PC-3 (cell line): ENCODE results near the gene DHRS4L2. TPM values are rescaled to one million over a fixed set of nuclear protein-coding genes. Genes with fewer than 3 reads are reported as not detected.
A peak's percentile ranks its signal among the peaks of the same experiment; 100 is the strongest.
"Not testable (repeated sequence)": the region's sequence is repeated elsewhere in the genome, so short reads cannot be mapped to it uniquely, and the experiment has no call there.

Source experiments
- ATAC-seq: fragments of 200-7000 bp; cut with Tn5 transposase; 2 replicates; pipeline ENCODE4 v1.9.1; 2020; ENCODE audit warnings: mild to moderate bottlenecking, moderate library complexity
- Bru-seq: library from RNA; stranded (reverse); fragments of 400-500 nt; gene quantifications from one replicate; lab custom pipeline; 2021; lab: Mats Ljungman, UMichigan
- BruChase-seq, 2 experiments: library from RNA; stranded (reverse); fragments of 400-500 nt; gene quantifications; one replicate each; lab custom pipeline; 2021; lab: Mats Ljungman, UMichigan
- BruUV-seq: library from RNA; stranded (reverse); fragments of 400-500 nt; replicated peaks from 2 replicates; lab custom pipeline; 2021; lab: Mats Ljungman, UMichigan
- CTCF ChIA-PET: fragments of 300-600 bp; sonication (Branson Sonifier 250); formaldehyde crosslinking; loops from one replicate; lab custom pipeline; 2022; ENCODE audit warnings: antibody characterized with exemption; lab: Charles Lee
- POLR2A ChIA-PET: fragments of 300-600 bp; sonication (Branson Sonifier 250); formaldehyde crosslinking; loops from one replicate; lab custom pipeline; 2022; ENCODE audit warnings: antibody characterized with exemption; ENCODE audit not compliant: unreplicated experiment; lab: Charles Lee
- DNase-seq: peaks from one replicate; pipeline ENCODE4 v3.0.0-alpha.2; 2015
- H2AFZ ChIP-seq: fragments of 300-600 bp; sonication (generic); 2 replicates; pipeline ENCODE4 v1.6.0; 2016; ENCODE audit warnings: antibody characterized with exemption, low read length
- H3F3A ChIP-seq: fragments of 300-600 bp; sonication (generic); one replicate; pipeline ENCODE4 v1.6.0; 2017; ENCODE audit warnings: antibody characterized with exemption, low read length, control low read depth, mild to moderate bottlenecking; ENCODE audit not compliant: unreplicated experiment
- H3K27ac ChIP-seq: fragments of 300-600 bp; sonication (generic); 2 replicates; pipeline ENCODE4 v1.5.1; 2016; ENCODE audit warnings: mild to moderate bottlenecking, low read length
- H3K27me3 ChIP-seq: fragments of 300-600 bp; sonication (generic); 2 replicates; pipeline ENCODE4 v1.6.1; 2016; ENCODE audit warnings: low read length, mixed read lengths
- H3K36me3 ChIP-seq: fragments of 300-600 bp; sonication (generic); 2 replicates; pipeline ENCODE4 v1.6.1; 2016; ENCODE audit warnings: low read depth, mixed run types, low read length, mixed read lengths
- H3K4me1 ChIP-seq: fragments of 300-600 bp; sonication (generic); 2 replicates; pipeline ENCODE4 v1.5.1; 2016; ENCODE audit warnings: low read length; ENCODE audit not compliant: insufficient read depth
- H3K4me2 ChIP-seq: fragments of 300-600 bp; sonication (generic); 2 replicates; pipeline ENCODE4 v1.6.0; 2016; ENCODE audit warnings: low read length
- H3K4me3 ChIP-seq: fragments of 300-600 bp; sonication (generic); 2 replicates; pipeline ENCODE4 v1.5.1; 2016; ENCODE audit warnings: mild to moderate bottlenecking, low read length, mixed read lengths
- H3K79me2 ChIP-seq: fragments of 300-600 bp; sonication (generic); 2 replicates; pipeline ENCODE4 v1.6.1; 2017; ENCODE audit warnings: low read length, mixed read lengths
- H3K9ac ChIP-seq: fragments of 300-600 bp; sonication (generic); 2 replicates; pipeline ENCODE4 v1.6.0; 2016; ENCODE audit warnings: mild to moderate bottlenecking, low read length
- H3K9me2 ChIP-seq: fragments of 300-600 bp; sonication (generic); replicated peaks from 2 replicates; pipeline ENCODE4 v1.6.1; 2016; ENCODE audit warnings: mixed run types, low read length, mixed read lengths
- H3K9me3 ChIP-seq: fragments of 300-600 bp; sonication (generic); 2 replicates; pipeline ENCODE4 v1.6.1; 2016; ENCODE audit warnings: low read length, mixed read lengths
- H4K20me1 ChIP-seq: fragments of 300-600 bp; sonication (generic); 2 replicates; pipeline ENCODE4 v1.6.1; 2016; ENCODE audit warnings: low read length, mixed read lengths
- CTCF ChIP-seq: fragments of 300-600 bp; sonication (generic); conservative IDR thresholded peaks from 2 replicates; pipeline ENCODE4 v1.5.1; 2017; ENCODE audit warnings: antibody characterized with exemption, low read depth, mild to moderate bottlenecking, low read length
- EZH2 ChIP-seq: fragments of 300-600 bp; sonication (generic); IDR thresholded peaks from one replicate; pipeline ENCODE4 v1.6.1; 2017; ENCODE audit warnings: antibody characterized with exemption, mild to moderate bottlenecking, low read length; ENCODE audit not compliant: unreplicated experiment
- EZH2phosphoT487 ChIP-seq: fragments of 300-600 bp; sonication (generic); IDR thresholded peaks from 2 replicates; pipeline ENCODE4 v1.6.1; 2018; ENCODE audit warnings: mild to moderate bottlenecking, antibody characterized with exemption, low read length, borderline replicate concordance
- intact Hi-C: fragments of 100-400 bp; cut with micrococcal nuclease; formaldehyde crosslinking; loops from 2 replicates; pipeline ENCODE4 v1.9.0; 2023
- long read RNA-seq: library from polyadenylated mRNA; unstranded; transcript quantifications from one replicate; pipeline ENCODE4 v2.0.0, GENCODE V29; 2021; ENCODE audit not compliant: unreplicated experiment
- total RNA-seq: library from RNA; depleted of rRNA; stranded (reverse); fragments of >200 nt; gene quantifications from 2 replicates; pipeline ENCODE4 v1.2.3, GENCODE V29; 2014; rRNA removed

DHRS4L2 gene
- total RNA-seq: 16.5 and 26.7 TPM in 2 replicates
- Bru-seq, nascent RNA: percentile 48 among the genes with signal in this experiment
- BruChase-seq, experiment 1, labeled RNA remaining after a 6-hour chase: percentile 61 among the genes with signal in this experiment
- BruChase-seq, experiment 2, labeled RNA remaining after a 2-hour chase: percentile 61 among the genes with signal in this experiment
- long read RNA-seq, partial matches to known transcripts: 0 of 27 reads
- long read RNA-seq, other reads (novel, unspliced or antisense): 23 of 27 reads

GRCh38 chr14:23988607-23989363, at the start of gene DHRS4L2:
Gene DHRS4L2, plus strand, starts transcription at chr14:23988929. Its CDS starts 19 bp downstream, at chr14:23988948.
- H3K79me2 ChIP-seq, H3K9me2 ChIP-seq, H3K36me3 ChIP-seq, H2AFZ ChIP-seq, H3K27me3 ChIP-seq, intact Hi-C loops, BruUV-seq, H3K9me3 ChIP-seq, POLR2A ChIA-PET, H3F3A ChIP-seq, H3K4me3 ChIP-seq, ATAC-seq, H3K9ac ChIP-seq, H3K27ac ChIP-seq, H3K4me1 ChIP-seq, H4K20me1 ChIP-seq, CTCF ChIA-PET, DNase-seq, H3K4me2 ChIP-seq: not testable (repeated sequence)

GRCh38 chr14:23939607-23940326, 49.0 kb upstream of the DHRS4L2 start:
- no peak overlapping the region for H3K4me3 ChIP-seq
- H2AFZ ChIP-seq: no peak overlapping the region
- no peaks in the 10 kb centered on the region for H3K9me3 ChIP-seq
- intact Hi-C loops: no loop called here
- ChIA-PET CTCF (no interaction called here), POLR2A (no interaction called here)
- H3K79me2 ChIP-seq: no peaks in the 10 kb centered on the region
- no peak for DNase-seq
- 0 out of 2 replicates have a peak, but pooled peaks cover 2% of the 10 kb centered on the region for H3K36me3 ChIP-seq
- no peak overlapping the region for H3K4me2 ChIP-seq
- no peak for TF ChIP-seq CTCF
- no peak for TF ChIP-seq EZH2phosphoT487
- TF ChIP-seq EZH2: no peak
- ATAC-seq: no peak
- H3K27ac ChIP-seq: no peak overlapping the region
- no peaks in the 10 kb centered on the region for H3K4me1 ChIP-seq
- H3F3A ChIP-seq: no peaks in the 10 kb centered on the region
- H3K27me3 ChIP-seq: no peaks in the 10 kb centered on the region
- no peaks in the 10 kb centered on the region for H3K9me2 ChIP-seq
- no peak overlapping the region for H3K9ac ChIP-seq
- H4K20me1 ChIP-seq: no peaks in the 10 kb centered on the region
- BruUV-seq: TSS peak; percentile 45

- no peaks in the 10 kb centered on the region for H3K4me1 ChIP-seq
- no TSS peak for BruUV-seq
- no peaks in the 10 kb centered on the region for H3K27me3 ChIP-seq
- no peaks in the 10 kb centered on the region for H3K9me2 ChIP-seq
- H3K9me3 ChIP-seq: no peaks in the 10 kb centered on the region
- no peak overlapping the region for H3K27ac ChIP-seq
- DNase-seq (no peak), ATAC-seq (no peak)
- ChIA-PET POLR2A (no interaction called here), CTCF (no interaction called here)
- H3K4me3 ChIP-seq: no peak overlapping the region
- H4K20me1 ChIP-seq: no peaks in the 10 kb centered on the region
- no peak overlapping the region for H3K9ac ChIP-seq
- TF ChIP-seq EZH2 (no peak), CTCF (no peak), EZH2phosphoT487 (no peak)
- no peaks in the 10 kb centered on the region for H3F3A ChIP-seq
- H3K36me3 ChIP-seq: 0 out of 2 replicates have a peak, but pooled peaks cover 2% of the 10 kb centered on the region
- H3K4me2 ChIP-seq: no peak overlapping the region
- H3K79me2 ChIP-seq: no peaks in the 10 kb centered on the region
- intact Hi-C loops: no loop called here
- no peak overlapping the region for H2AFZ ChIP-seq
Observed at GRCh38 chr14:23941230-23941629, 47.5 kb upstream of the DHRS4L2 start.
